HG02759 (cell line): ENCODE data around the gene DENND4A.
A peak's percentile ranks its signal among the peaks of the same experiment; 100 is the strongest.
"Not testable (repeated sequence)": the region's sequence is repeated elsewhere in the genome, so short reads cannot be mapped to it uniquely, and the experiment has no call there.

Experiments
- ATAC-seq: cut with Tn5 transposase; IDR thresholded peaks from one replicate; pipeline ENCODE4 v1.9.1; 2021; ENCODE audit warnings: mild to moderate bottlenecking, moderate library complexity; ENCODE audit not compliant: unreplicated experiment

The DENND4A gene

GRCh38 chr15:65638681-65639089 lies 153.4 kb downstream of the DENND4A start:
- no peak for ATAC-seq

GRCh38 chr15:65638109-65638508 lies 154.0 kb downstream of the DENND4A start:
- ATAC-seq, result no peak

- ATAC-seq, result no peak
Observed at GRCh38 chr15:65634356-65634755, 157.7 kb downstream of the DENND4A start.

- ATAC-seq, result no peak
Observed at GRCh38 chr15:65633752-65634151, 158.3 kb downstream of the DENND4A start.

- ATAC-seq, result no peak
Observed at GRCh38 chr15:65632780-65633375, 159.2 kb downstream of the DENND4A start.

GRCh38 chr15:65631503-65631902 lies 160.6 kb downstream of the DENND4A start:
- ATAC-seq, result peak; percentile 38

- ATAC-seq, result peak; percentile 60
Observed at GRCh38 chr15:65630760-65631159, 161.3 kb downstream of the DENND4A start.

- ATAC-seq, result no peak
Observed at GRCh38 chr15:65629548-65629947, 162.5 kb downstream of the DENND4A start.

- ATAC-seq, result no peak
Observed at GRCh38 chr15:65626856-65627255, 165.2 kb downstream of the DENND4A start.

- no peak for ATAC-seq
Observed at GRCh38 chr15:65623103-65623502, 169.0 kb downstream of the DENND4A start.

GRCh38 chr15:65621638-65622037 lies 170.5 kb downstream of the DENND4A start, which contains the start of gene SLC24A1:
Gene SLC24A1 (plus strand): TSS chr15:65621938. CDS start chr15:65624081, 2,143 bp downstream.
- no peak for ATAC-seq

- ATAC-seq, result no peak
Observed at GRCh38 chr15:65620833-65621232, 171.3 kb downstream of the DENND4A start.

GRCh38 chr15:65619626-65620290 lies 172.3 kb downstream of the DENND4A start:
- ATAC-seq, result no peak

GRCh38 chr15:65618560-65619109 lies 173.5 kb downstream of the DENND4A start:
- no peak for ATAC-seq

GRCh38 chr15:65615887-65616286 lies 176.2 kb downstream of the DENND4A start:
- not testable (repeated sequence) for ATAC-seq

- ATAC-seq, result no peak
Observed at GRCh38 chr15:65612949-65613744, 178.9 kb downstream of the DENND4A start.

- ATAC-seq, result no peak
Observed at GRCh38 chr15:65612616-65612946, 179.5 kb downstream of the DENND4A start.

- ATAC-seq, result no peak
Observed at GRCh38 chr15:65611888-65612615, 180.0 kb downstream of the DENND4A start.

GRCh38 chr15:65610871-65611718 lies 181.0 kb downstream of the DENND4A start, which contains the start of gene INTS14:
Gene INTS14 (minus strand): TSS chr15:65611131. CDS start chr15:65607380, 3,751 bp downstream.
- peak; percentile 94 for ATAC-seq
